H1 (cell line): ENCODE measurements around the gene NOL4L. TPM values are rescaled to one million over a fixed set of nuclear protein-coding genes. Genes with fewer than 3 reads are reported as not detected.

Source experiments
- CTCF ChIA-PET: fragments of 300-600 bp; sonication (Branson Sonifier 250); formaldehyde crosslinking; loops from one replicate; lab custom pipeline; 2021; ENCODE audit not compliant: partially characterized antibody; lab: Charles Lee
- POLR2A ChIA-PET: fragments of 300-600 bp; sonication (Branson Sonifier 250); formaldehyde crosslinking; loops from one replicate; lab custom pipeline; 2021; ENCODE audit warnings: inconsistent platforms; ENCODE audit not compliant: partially characterized antibody; lab: Charles Lee
- DNase-seq, 2 experiments: peaks; one replicate each; pipeline versions ENCODE4 v3.0.0 to v3.0.0-alpha.2; 2010 to 2022; ENCODE audit warnings: low spot score in 2 of 2, low read depth in 1 of 2, mixed read lengths in 1 of 2
- FAIRE-seq: peaks from 2 replicates; lab custom pipeline; 2011; peaks lifted over from hg19 to GRCh38; lab: Jason Lieb, UNC
- H2AFZ ChIP-seq: 2 replicates; pipeline ENCODE4 v1.8.1; 2012; ENCODE audit warnings: low read length, inconsistent platforms
- H2AK5ac ChIP-seq: 2 replicates; pipeline ENCODE4 v1.6.1; 2013; ENCODE audit warnings: low read depth, low read length
- H2BK120ac ChIP-seq: replicated peaks from 2 replicates; pipeline ENCODE3; 2013; ENCODE audit warnings: low read depth, low read length, inconsistent platforms
- H2BK12ac ChIP-seq: 2 replicates; pipeline ENCODE4 v1.6.1; 2013; ENCODE audit warnings: low read depth, low read length
- H2BK15ac ChIP-seq: 2 replicates; pipeline ENCODE4 v1.6.1; 2013; ENCODE audit warnings: low read length
- H2BK20ac ChIP-seq: 2 replicates; pipeline ENCODE4 v1.6.1; 2013; ENCODE audit warnings: low read length
- H2BK5ac ChIP-seq: 2 replicates; pipeline ENCODE4 v1.6.1; 2013; ENCODE audit warnings: low read depth, low read length
- H3K14ac ChIP-seq: 2 replicates; pipeline ENCODE4 v1.6.1; 2013; ENCODE audit warnings: inconsistent platforms; ENCODE audit not compliant: insufficient read length
- H3K18ac ChIP-seq: 2 replicates; pipeline ENCODE4 v1.6.1; 2013; ENCODE audit warnings: low read length; ENCODE audit errors: extremely low read depth
- H3K23ac ChIP-seq: 2 replicates; pipeline ENCODE4 v1.6.1; 2013; ENCODE audit warnings: inconsistent platforms; ENCODE audit not compliant: insufficient read length
- H3K23me2 ChIP-seq: 2 replicates; pipeline ENCODE4 v1.6.1; 2013; ENCODE audit warnings: low read depth, low read length
- H3K27ac ChIP-seq: 2 replicates; pipeline ENCODE4 v1.6.1; 2011; ENCODE audit warnings: low read depth, low read length, inconsistent platforms
- H3K27me3 ChIP-seq, 4 experiments: replicated peaks in 1 of 4; 1 replicate in 1 of 4; 2 replicates in 3 of 4; pipeline versions ENCODE4 v1.6.1 to v1.8.1; 2011 to 2013; ENCODE audit warnings: low read length in 3 of 4, mild to moderate bottlenecking in 3 of 4, inconsistent platforms in 2 of 4, mixed read lengths in 2 of 4, moderate library complexity in 1 of 4; ENCODE audit not compliant: control insufficient read depth in 3 of 4, insufficient read depth in 3 of 4; ENCODE audit errors: extremely low read depth in 1 of 4
- H3K36me3 ChIP-seq, 4 experiments: 2 replicates each; pipeline versions ENCODE4 v1.6.1 to v1.8.1; 2011 to 2013; ENCODE audit warnings: mild to moderate bottlenecking in 4 of 4, low read length in 3 of 4, moderate library complexity in 2 of 4, control low read depth in 1 of 4, inconsistent platforms in 1 of 4; ENCODE audit not compliant: insufficient read depth in 4 of 4, control insufficient read depth in 2 of 4
- H3K4ac ChIP-seq: replicated peaks from 2 replicates; pipeline ENCODE3; 2013; ENCODE audit warnings: low read length, low read depth, mixed read lengths, inconsistent platforms; ENCODE audit not compliant: insufficient read length
- H3K4me1 ChIP-seq, 4 experiments: replicated peaks in 1 of 4; 1 replicate in 1 of 4; 2 replicates in 3 of 4; pipeline versions ENCODE4 v1.6.1 to v1.8.1; 2011 to 2013; ENCODE audit warnings: low read length in 3 of 4, inconsistent platforms in 2 of 4, mixed read lengths in 1 of 4; ENCODE audit not compliant: insufficient read depth in 4 of 4, control insufficient read depth in 3 of 4
- H3K4me2 ChIP-seq, 2 experiments: 2 replicates each; pipeline versions ENCODE4 v1.6.1 to v1.8.1; 2011 to 2013; ENCODE audit warnings: low read depth in 2 of 2, low read length in 2 of 2, control low read depth in 1 of 2, inconsistent platforms in 1 of 2, mild to moderate bottlenecking in 1 of 2; ENCODE audit not compliant: insufficient read depth in 1 of 2
- H3K4me3 ChIP-seq, 4 experiments: fragments of 200-600, 300-600 bp in 1 of 4; sonication (generic), shearing (Covaris generic), sonication (Bioruptor Twin) in 1 of 4; 2 replicates each; pipeline versions ENCODE4 v1.5.1 to v1.8.1; 2011 to 2016; ENCODE audit warnings: low read length in 4 of 4, low read depth in 3 of 4, control low read depth in 2 of 4, inconsistent platforms in 2 of 4, mild to moderate bottlenecking in 2 of 4, mixed read lengths in 1 of 4, moderate library complexity in 1 of 4; ENCODE audit not compliant: insufficient read depth in 2 of 4; ENCODE audit errors: extremely low read depth in 1 of 4
- H3K56ac ChIP-seq: replicated peaks from 2 replicates; pipeline ENCODE3; 2013; ENCODE audit warnings: low read depth, mild to moderate bottlenecking, mixed read lengths, low read length, inconsistent platforms; ENCODE audit not compliant: insufficient read length
- H3K79me1 ChIP-seq: 2 replicates; pipeline ENCODE4 v1.6.1; 2013; ENCODE audit warnings: low read depth, low read length, control low read depth
- H3K79me2 ChIP-seq, 2 experiments: 2 replicates each; pipeline versions ENCODE4 v1.6.1 to v1.8.1; 2012 to 2013; ENCODE audit warnings: low read length in 2 of 2, mild to moderate bottlenecking in 2 of 2, inconsistent platforms in 1 of 2; ENCODE audit not compliant: insufficient read depth in 2 of 2, control insufficient read depth in 1 of 2
- H3K9ac ChIP-seq, 4 experiments: replicated peaks in 1 of 4; 1 replicate in 1 of 4; 2 replicates in 3 of 4; pipeline versions ENCODE4 v1.6.1 to v1.8.1; 2011 to 2013; ENCODE audit warnings: low read depth in 3 of 4, low read length in 3 of 4, control low read depth in 2 of 4, mild to moderate bottlenecking in 2 of 4, moderate library complexity in 2 of 4, inconsistent platforms in 1 of 4; ENCODE audit errors: extremely low read depth in 1 of 4
- H3K9me3 ChIP-seq, 2 experiments: 2 replicates each; pipeline versions ENCODE4 v1.6.1 to v1.8.1; 2012 to 2013; ENCODE audit warnings: mild to moderate bottlenecking in 2 of 2, moderate library complexity in 2 of 2, control low read depth in 1 of 2, inconsistent platforms in 1 of 2, low read depth in 1 of 2, low read length in 1 of 2, mixed read lengths in 1 of 2; ENCODE audit not compliant: insufficient read depth in 2 of 2
- H4K20me1 ChIP-seq, 2 experiments: replicated peaks in 1 of 2; 2 replicates each; pipeline versions ENCODE3 to v1.8.1; 2011 to 2013; ENCODE audit warnings: inconsistent platforms in 2 of 2, low read length in 2 of 2, mild to moderate bottlenecking in 1 of 2; ENCODE audit not compliant: insufficient read depth in 2 of 2, control insufficient read depth in 1 of 2
- H4K5ac ChIP-seq: 2 replicates; pipeline ENCODE4 v1.6.1; 2013; ENCODE audit warnings: low read length, low read depth, mixed read lengths, inconsistent platforms; ENCODE audit not compliant: insufficient read length
- H4K8ac ChIP-seq: 2 replicates; pipeline ENCODE4 v1.8.0; 2013; ENCODE audit warnings: mild to moderate bottlenecking, moderate library complexity, low read length, inconsistent platforms; ENCODE audit not compliant: insufficient read depth; ENCODE audit errors: extremely low read depth
- H4K91ac ChIP-seq: replicated peaks from 2 replicates; pipeline ENCODE3; 2013; ENCODE audit warnings: low read length, mixed read lengths, inconsistent platforms; ENCODE audit not compliant: insufficient read length
- CHD2 ChIP-seq: IDR thresholded peaks from 2 replicates; pipeline ENCODE4 v1.6.1; 2012; ENCODE audit warnings: low read length, improper control_type of control experiment
- E2F6 ChIP-seq: IDR thresholded peaks from 2 replicates; pipeline ENCODE4 v1.6.1; 2012; ENCODE audit warnings: inconsistent platforms
- HDAC6 ChIP-seq: IDR thresholded peaks from one replicate; pipeline ENCODE4 v1.7.1; 2012; ENCODE audit warnings: low read depth, mild to moderate bottlenecking, inconsistent platforms, low read length, moderate library complexity
- WGBS, 2 experiments: shearing (Covaris generic) in 1 of 2; methylation state at CpG; one replicate each; pipeline versions ENCODE4 v1.1.6 to v1.1.7; 2013 to 2015; ENCODE audit warnings: low lambda C conversion rate in 2 of 2, mixed read lengths in 2 of 2, inconsistent platforms in 1 of 2, low coverage in 1 of 2, missing lambda C conversion rate in 1 of 2; ENCODE audit not compliant: insufficient replicate concordance in 2 of 2, insufficient coverage in 1 of 2, insufficient read length in 1 of 2; ENCODE audit errors: extremely low coverage in 1 of 2, missing lambda C conversion rate in 1 of 2; 5-methylcytosine and 5-hydroxymethylcytosine counted together
- polyA plus RNA-seq, 7 experiments: library from polyadenylated mRNA; depleted of rRNA in 3 of 7; stranded (reverse) in 5 of 7; unstranded in 2 of 7; fragments of >200 nt in 5 of 7; fragments of 200-250 nt in 2 of 7; gene quantifications; 1 replicate in 5 of 7; 2 replicates in 1 of 7; 4 replicates in 1 of 7; pipeline versions ENCODE4 v1.2.1 to v1.2.3, GENCODE V29; 2011 to 2013; ENCODE audit warnings: missing spikeins in 2 of 7, mixed read lengths in 2 of 7
- total RNA-seq: library from RNA; stranded (reverse); fragmentation: NEBNext Ultra II Directional; extraction: Animal tissue kit (Norgen Biotek cat#: 25700); gene quantifications from 2 replicates; pipeline ENCODE4 v1.2.1, GENCODE V29; 2021

The NOL4L gene
- total and polyA plus RNA-seq, 2 of the 8 experiments (the other 6 are each of a cell fraction or from before 2014, with no cell fraction given) = 15.3 to 23.7 TPM

- ChIA-PET CTCF (no interaction called here), POLR2A (interaction anchor here (0.6 kb wide), 1 partner anchor 29 kb away, joined by 3 read pairs; no protein-coding TSS in a partner anchor)
- Histone ChIP-seq H3K23me2 (no peaks in the 10 kb centered on the region), H2BK5ac (no peak overlapping the region), H3K4me2 (no peak overlapping the region), H2AFZ (no peak overlapping the region), H3K4me1 (no peaks in the 10 kb centered on the region), H4K91ac (no peak overlapping the region), H2BK120ac (no peak overlapping the region), H3K27ac (no peak overlapping the region), H3K56ac (no peak overlapping the region), H2BK15ac (no peak overlapping the region), H2BK20ac (no peak overlapping the region), H3K27me3 (no peaks in the 10 kb centered on the region), H3K9ac (no peak overlapping the region), H2AK5ac (no peak overlapping the region), H3K18ac (no peak overlapping the region), H3K4me3 (no peak overlapping the region), H3K14ac (no peak overlapping the region), H4K5ac (no peak overlapping the region), H3K79me2 (no peaks in the 10 kb centered on the region), H4K20me1 (no peaks in the 10 kb centered on the region), H3K4ac (no peak overlapping the region), H3K23ac (no peak overlapping the region), H3K9me3 (peaks cover 0 to 4% of the 10 kb centered on the region in 2 experiments; a peak in 1 of 4 replicates), H3K36me3 (no peaks in the 10 kb centered on the region), H2BK12ac (0 out of 2 replicates have a peak overlapping the region, but pooled peaks have one; percentile 39), H4K8ac (no peak overlapping the region), H3K79me1 (no peaks in the 10 kb centered on the region)
- 92% methylated on average over 14 of the region's 14 CpGs; no CpG with 5 or more reads in 1 of the 2 experiments for WGBS, 2 experiments
- DNase-seq = no peak
- FAIRE-seq = no peak
- TF ChIP-seq HDAC6 = no peak
- 0 out of 2 replicates have a peak, but pooled peaks have one; percentile 13 for TF ChIP-seq E2F6
- no peak for TF ChIP-seq CHD2
Observed at GRCh38 chr20:32490942-32491763, 94.0 kb downstream of the NOL4L start.
